NT2/D1 (cell line): Measurements from ENCODE around the gene PKIG.

ENCODE experiments used
- SUZ12 ChIP-seq: IDR thresholded peaks from 2 replicates; pipeline ENCODE4 v1.6.1; 2011; ENCODE audit not compliant: insufficient read length, insufficient read depth; ENCODE audit errors: extremely low read depth
- YY1 ChIP-seq: IDR thresholded peaks from 2 replicates; pipeline ENCODE4 v1.6.1; 2011; ENCODE audit not compliant: insufficient read length, insufficient read depth

DNA sequence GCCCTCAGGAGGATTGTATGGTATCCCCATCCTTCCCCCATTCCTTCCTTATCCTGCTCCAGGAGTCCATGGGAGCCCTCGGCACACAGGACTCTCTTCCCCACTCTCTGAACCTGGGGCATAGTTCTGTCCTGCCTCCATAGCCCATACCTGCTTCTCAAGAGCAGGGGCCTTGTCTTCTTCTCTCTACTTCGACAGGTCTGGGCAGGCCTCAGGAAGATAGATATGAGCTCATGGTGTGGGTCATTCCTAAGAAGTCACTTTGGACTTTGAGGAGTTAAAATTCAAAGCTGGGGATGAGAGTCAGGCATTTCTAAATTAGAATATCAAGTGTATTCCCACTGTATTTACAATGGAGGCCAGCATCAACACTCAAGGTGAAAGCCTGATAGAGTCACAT lies 77.6 kb downstream of the PKIG start:
- TF ChIP-seq YY1 (no peak), SUZ12 (no peak)
